ENCODE data around the gene LMNTD2.

LMNTD2 gene

GRCh38 chr11:568306-569157 is 8.0 kb upstream of the LMNTD2 start:
- CTCF ChIA-PET = interaction anchor here (1.1 to 5.8 kb wide), 3 partner anchors 13 to 49 kb away, joined by 3 to 36 read pairs (median 3); no protein-coding TSS in a partner anchor
- TF ChIP-seq, protein P1, sequence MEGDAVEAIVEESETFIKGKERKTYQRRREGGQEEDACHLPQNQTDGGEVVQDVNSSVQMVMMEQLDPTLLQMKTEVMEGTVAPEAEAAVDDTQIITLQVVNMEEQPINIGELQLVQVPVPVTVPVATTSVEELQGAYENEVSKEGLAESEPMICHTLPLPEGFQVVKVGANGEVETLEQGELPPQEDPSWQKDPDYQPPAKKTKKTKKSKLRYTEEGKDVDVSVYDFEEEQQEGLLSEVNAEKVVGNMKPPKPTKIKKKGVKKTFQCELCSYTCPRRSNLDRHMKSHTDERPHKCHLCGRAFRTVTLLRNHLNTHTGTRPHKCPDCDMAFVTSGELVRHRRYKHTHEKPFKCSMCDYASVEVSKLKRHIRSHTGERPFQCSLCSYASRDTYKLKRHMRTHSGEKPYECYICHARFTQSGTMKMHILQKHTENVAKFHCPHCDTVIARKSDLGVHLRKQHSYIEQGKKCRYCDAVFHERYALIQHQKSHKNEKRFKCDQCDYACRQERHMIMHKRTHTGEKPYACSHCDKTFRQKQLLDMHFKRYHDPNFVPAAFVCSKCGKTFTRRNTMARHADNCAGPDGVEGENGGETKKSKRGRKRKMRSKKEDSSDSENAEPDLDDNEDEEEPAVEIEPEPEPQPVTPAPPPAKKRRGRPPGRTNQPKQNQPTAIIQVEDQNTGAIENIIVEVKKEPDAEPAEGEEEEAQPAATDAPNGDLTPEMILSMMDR (IDR thresholded peaks at IDR 0.05; ENCODE audit: control extremely low read depth, extremely low read depth, low read depth, missing control alignments) = no peak
- POLR2A ChIA-PET = no interaction called here

DNA sequence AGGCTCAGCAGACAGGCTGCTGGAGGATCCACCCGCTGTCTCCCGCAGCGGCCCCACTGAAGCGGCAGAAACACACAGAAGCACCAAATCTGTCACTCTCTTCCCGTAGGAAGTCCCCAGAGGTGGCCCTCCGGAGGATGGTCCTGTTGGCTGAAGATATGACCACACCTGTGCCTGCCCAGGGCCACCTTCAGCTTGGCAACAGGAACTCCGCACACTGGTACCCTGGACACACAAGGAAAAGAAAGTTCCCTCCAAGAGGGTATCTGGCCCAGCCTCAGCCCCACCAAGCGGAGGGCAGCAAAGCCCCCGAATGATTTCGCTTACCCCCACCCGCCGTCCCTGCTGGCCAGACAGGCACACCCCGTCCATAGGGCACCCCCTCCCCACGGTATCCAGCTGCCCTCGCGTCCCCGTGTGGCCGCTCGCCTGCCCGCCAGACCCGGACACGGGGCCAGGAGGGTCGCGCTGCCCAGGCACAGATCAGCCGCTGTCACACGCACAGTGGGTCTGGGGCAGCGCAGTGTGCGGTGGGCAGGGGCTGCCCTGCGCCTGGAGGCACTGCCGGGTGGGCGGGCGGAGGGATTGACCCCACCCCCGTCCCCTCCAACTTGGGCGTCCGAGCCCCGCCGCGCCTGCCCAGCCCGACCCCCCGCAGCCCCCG is 7.2 kb upstream of the LMNTD2 start:
- no peak for DNase-seq (ENCODE audit: extremely low spot score)
- ChIA-PET POLR2A (no interaction called here), CTCF (interaction anchor here (1.2 to 5.8 kb wide), 2 partner anchors 12 to 49 kb away, joined by 3 to 36 read pairs; no protein-coding TSS in a partner anchor)
- TF ChIP-seq, protein P1 (IDR thresholded peaks at IDR 0.05; ENCODE audit: control extremely low read depth, extremely low read depth, low read depth, missing control alignments) = no peak

More at GRCh38 chr11:568306-569157, 8.0 kb upstream of the LMNTD2 start:
- DNase-seq (ENCODE audit: extremely low spot score) = peak; percentile 97

DNA sequence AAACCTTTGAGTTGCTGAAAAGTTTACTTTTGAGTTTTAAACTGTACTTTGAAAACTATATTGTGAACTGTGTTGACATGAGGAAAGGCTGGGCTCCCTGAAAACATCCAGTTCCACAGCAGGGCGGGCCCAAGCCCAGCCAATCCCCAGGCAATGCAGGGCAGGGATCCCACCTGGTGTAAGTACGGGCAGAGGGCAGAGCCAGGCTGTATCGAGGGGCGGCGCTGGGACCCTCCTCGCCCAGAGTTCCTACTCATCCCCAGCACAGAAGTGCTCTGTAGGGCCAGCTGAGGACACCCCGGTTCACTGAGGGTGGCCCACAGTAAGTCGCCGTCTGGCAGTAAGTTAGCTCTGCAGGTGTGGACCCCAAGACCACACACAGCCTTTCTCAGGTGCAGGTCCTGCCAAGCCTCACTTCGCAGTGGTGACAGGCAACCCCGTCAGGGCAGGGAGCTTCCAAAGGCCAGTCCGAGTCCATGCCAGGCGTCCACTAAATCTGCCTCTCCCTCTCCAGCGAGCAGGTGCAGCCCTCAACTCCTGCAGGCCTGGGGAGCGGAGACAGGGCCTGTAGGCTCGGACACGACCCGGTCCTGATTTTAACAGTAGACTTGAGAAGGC is 6.6 kb upstream of the LMNTD2 start:
- TF ChIP-seq, protein P1 (IDR thresholded peaks at IDR 0.05; ENCODE audit: control extremely low read depth, extremely low read depth, low read depth, missing control alignments) = no peak
- CTCF ChIA-PET = interaction anchor here (1.2 to 5.8 kb wide), 2 partner anchors 11 to 48 kb away, joined by 3 to 36 read pairs; no protein-coding TSS in a partner anchor
- POLR2A ChIA-PET = no interaction called here
- DNase-seq (ENCODE audit: extremely low spot score) = no peak

DNA sequence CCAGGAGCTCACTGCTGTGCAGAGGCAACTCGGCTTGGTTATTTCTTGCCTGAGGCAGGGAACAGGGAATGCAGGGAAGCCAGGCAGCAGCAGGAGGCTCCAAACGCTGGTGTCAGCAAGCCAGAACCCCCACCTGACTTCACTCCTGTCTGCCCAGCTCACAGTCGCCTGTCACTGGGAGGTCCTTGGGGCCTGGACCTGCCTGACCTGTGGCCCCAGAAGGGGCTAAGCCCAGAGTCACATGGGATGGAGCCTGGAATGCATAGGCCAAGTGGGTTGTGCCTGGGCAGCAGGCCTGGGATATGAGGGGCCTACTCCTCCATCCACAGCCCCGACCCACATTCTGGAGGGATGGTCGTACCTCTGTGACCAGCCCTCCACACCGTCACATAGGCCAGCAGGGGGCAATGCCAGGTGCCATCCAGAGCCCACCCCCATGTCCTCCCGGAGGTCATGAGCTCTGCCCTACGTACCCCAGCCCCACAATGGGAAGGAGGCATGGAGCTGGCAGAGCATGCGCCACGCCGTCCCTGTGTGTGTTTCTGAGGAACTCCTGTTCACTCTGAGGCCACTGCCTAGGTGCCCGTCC is 5.5 kb upstream of the LMNTD2 start:
- DNase-seq (ENCODE audit: extremely low spot score) = no peak
- TF ChIP-seq, protein P1 (IDR thresholded peaks at IDR 0.05; ENCODE audit: control extremely low read depth, extremely low read depth, low read depth, missing control alignments) = peak; percentile 3
- POLR2A ChIA-PET = interaction anchor here (0.5 kb wide), 1 partner anchor 357 kb away, joined by 3 read pairs; no protein-coding TSS in a partner anchor
- CTCF ChIA-PET = interaction anchor here (1.4 to 5.8 kb wide), 2 partner anchors 10 to 158 kb away, joined by 3 to 36 read pairs; no protein-coding TSS in a partner anchor

DNA sequence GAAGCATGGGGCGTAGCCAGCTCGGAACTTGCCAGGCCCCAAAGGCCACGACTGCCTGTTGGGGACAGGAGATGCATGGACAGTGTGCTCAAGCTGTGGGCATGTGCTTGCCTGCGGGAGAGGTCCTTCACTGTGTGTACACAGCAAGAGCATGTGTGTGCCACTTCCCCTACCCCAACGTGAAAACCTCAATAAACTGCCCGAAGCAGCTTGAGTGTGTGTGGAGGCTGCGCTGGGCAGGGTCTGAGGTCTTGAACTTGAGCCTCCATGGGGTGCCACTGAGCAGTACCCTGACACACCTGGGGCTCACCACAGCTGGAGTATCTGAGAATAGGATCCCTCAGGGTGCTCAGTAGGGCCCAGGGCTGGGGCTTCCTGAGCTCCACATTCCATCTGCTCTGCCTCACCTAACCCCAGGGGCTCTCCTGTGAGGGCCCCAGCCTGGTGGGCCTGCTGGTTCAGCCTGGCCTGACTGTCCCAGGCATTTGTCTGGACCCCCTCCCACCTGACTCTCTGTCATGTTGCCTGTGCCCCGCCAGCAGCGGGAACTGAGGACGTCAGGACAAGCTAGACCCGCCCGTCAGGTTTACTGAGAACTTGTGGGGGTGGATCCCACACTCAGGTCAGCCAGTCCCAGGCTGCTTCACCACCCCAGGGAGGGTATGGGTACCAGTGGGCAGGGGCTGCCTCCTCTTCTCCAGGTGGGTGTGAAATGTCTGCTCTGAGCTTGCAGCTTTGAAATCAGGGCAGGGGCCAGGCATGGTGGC is 3.5 kb upstream of the LMNTD2 start:
- ChIA-PET POLR2A (interaction anchor here (0.9 to 2.8 kb wide), 2 partner anchors 12 kb away, joined by 3 to 8 read pairs; partner anchors contain the start of gene PHRF1), CTCF (interaction anchor here (0.9 to 5.8 kb wide), 3 partner anchors 8 to 12 kb away, joined by 3 to 36 read pairs (median 6); partner anchors contain the start of gene PHRF1)
- TF ChIP-seq, protein P1 (IDR thresholded peaks at IDR 0.05; ENCODE audit: control extremely low read depth, extremely low read depth, low read depth, missing control alignments) = no peak
- no peak for DNase-seq (ENCODE audit: extremely low spot score)

Data from GM10248 (cell line).